IPS-NIHi7 (cell line): ENCODE results near the gene GLS.
A peak's percentile ranks its signal among the peaks of the same experiment; 100 is the strongest.

Source experiments
- DNase-seq: peaks from one replicate; pipeline ENCODE4 v3.0.0; 2012; ENCODE audit warnings: mixed read lengths; ENCODE audit errors: extremely low spot score

The GLS gene

DNA sequence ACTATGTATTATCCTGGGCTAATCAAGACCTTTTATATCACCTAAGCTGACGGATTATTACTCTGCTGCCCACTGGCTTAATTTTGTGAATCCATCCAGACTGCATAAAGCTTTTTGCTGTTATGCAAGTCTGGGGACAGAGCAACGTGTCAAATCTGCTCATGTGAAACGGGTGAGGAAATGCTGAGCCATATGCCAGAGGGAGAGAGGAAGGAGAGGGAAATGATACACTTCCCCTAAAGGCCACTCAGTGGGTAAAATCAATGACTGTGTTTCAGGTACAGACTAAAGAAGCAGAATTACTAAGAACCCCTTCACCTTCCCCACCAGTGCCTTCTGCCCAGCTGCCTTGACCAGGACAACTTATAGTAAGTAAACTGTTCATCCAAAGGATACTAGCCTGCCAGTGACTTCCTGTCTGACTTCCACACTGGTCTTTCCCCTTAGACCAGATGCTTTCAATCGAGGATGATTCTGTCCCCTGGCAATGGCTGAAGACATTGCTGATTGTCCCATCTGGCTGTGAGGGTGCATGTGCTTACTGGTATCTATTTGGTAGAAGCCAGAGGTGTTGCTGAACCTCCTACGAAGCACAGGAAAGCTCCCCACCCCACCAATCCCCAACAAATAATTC lies 90.4 kb downstream of the GLS start:
- DNase-seq = no peak

DNA sequence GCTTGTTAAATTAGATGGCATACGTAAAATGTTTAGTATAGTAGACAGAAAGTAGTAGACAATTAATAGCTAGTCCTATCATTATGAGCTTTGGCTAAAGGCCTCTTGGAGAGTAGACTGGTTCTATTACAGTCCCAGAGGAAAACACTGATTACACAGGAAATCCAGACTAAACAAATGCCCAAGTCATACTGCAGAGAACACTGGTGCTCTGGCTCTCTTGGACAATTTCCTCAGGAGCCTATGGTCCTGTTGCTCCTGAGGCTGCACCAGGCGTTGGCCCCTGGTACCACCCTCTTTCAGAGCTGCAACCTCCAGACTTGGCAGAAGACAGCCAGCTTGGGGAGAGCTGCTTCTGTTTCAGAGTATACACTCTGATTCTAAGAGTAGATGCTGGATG lies 91.6 kb downstream of the GLS start:
- DNase-seq = no peak

DNA sequence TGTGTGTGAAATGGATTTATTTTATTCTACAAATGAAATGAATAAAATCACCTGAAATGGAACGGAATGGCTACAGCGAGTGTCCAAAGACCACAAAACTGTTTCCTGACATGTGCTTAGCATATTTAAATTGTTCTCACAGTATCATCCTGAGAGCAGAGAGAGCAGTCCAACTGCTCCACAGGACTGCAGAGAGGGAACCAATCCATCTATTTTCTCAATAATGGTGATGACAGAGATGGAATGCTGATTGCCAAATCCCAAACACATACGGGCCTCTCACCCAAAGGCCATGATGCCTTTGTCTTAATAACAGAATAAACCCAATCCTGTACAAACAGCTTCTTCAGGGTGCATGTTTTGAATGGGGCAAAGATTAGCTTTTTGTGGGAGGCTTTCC lies 92.2 kb downstream of the GLS start:
- no peak for DNase-seq

DNA sequence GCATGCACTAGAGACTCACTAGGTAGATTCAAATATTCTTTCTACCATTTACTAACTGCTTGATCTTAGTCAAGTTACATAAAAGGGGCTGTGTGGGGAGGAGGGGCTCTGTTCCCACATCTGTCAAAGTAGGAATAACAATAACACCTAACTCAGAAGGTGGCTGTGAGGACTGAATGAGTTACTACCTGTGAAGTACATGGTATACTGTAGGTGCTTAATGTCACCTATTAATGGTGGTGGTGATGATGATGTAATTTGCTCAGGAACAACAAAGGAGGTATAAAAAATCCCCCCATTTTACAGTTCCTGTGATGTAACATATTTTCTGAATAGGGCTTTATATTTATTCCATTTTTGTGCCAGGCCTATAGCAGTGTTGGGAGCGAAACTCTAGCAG lies 92.6 kb downstream of the GLS start:
- DNase-seq = no peak

DNA sequence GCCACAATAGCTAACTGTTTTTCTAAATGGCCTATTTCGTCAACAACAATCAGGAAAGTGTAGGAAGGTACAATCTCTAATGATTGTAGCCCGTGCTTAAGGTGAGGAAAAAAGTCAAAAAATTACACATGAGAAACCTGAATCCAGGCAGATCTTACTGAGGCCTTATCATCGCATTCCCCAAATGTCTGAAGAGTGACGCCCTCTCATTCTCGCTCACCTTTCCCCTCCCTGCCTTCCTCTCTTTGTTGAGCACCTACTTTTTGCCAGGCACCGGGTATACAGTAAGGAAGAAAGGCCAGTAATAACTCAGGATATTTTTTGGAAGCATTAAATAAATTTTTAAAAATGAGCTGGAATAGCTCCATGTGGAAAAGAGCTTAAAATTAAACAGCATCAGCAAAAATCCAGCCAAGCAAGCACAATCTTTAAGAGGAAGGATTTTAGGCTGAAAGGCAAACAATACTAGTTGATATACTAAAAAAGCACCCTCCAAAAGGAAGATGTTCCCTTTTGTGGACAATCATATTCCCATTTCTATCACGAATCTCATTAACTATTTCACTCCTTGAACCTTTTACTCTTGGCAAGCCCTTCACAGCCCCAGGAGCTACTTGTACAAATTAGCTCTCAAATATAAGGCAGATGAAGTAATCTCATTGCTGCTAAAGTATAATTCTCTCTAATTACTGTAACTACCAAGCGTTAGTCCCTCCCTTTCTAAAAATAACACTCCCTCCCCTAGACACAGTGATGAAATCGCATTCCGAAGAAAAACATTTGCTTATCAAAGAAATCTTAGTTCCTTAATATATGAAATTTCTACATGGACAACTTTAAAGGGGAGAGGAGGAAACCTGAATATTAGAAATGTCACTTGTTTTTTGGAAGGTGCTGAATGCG lies 93.4 kb downstream of the GLS start:
- DNase-seq = no peak

DNA sequence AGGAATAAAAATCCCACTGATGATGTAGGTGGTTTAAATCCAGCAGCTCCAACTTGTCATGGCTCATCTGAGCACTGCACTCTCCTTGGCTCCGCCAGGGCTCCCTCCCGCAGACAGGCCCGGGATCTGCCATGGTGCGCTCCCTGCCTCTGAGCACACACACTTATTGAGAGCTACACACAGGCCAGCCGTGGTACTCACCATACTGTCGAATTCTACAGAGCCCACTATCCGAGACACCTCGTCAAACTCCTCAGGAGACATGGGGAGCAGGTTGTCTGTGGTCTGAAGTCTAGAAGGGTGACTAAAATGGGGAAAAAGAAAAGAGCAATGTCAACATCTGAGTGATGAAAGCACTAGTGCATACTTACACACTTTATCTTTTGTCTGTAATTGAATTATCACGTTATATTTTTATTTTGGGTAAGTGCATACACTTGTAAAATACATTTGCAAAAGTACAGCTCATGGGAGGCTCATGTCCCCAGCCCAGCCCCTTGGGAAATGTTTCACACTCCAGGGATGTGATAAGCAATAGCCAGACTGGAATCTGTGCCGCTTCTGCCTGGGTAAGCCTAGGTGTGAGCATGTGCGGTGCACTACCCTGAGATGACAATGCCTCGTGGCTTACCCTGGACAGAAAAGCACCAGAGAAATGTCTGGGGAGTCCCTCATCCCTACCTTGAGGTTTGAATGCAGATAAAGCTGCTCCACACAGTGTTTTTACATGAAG lies 94.2 kb downstream of the GLS start:
- DNase-seq = no peak

DNA sequence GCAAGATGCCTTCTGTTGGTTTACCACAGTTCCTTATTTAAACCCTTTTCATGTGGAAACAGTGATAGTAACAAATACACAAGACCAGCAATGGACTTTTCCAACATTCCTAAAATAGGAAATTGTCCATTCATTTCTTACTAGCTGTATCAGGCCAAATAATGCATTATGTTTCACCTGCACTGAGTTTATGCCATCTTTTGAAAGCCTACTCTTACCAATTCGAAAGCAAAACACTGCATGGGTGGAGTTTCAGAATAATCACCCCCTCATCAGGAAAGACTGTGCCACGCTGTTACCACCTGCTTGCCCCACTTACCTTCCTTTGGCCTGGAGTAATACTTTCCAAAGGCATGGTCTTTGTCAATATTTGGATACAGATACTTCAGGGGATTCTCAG lies 95.9 kb downstream of the GLS start:
- no peak for DNase-seq

DNA sequence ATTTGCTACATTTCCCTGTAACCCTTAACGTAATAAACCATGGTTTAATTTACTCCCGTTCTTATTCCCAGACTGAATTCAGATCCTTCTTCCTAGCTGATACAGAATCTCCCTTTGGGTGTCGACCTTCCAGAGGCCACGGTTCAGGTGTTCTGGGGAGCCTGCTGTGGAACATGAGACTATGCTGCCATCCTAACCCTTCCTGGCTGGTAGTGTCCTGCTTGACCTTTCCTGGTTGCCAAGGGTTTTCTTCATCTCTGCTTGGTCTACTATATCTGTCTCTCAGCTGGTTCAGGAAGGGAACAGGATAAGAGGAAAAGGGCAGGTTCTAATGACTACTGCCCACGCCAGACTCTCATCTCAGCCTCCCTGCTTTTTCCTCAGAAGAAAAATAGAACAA lies 96.9 kb downstream of the GLS start:
- no peak for DNase-seq

GRCh38 chr2:190978389-190979053 lies 97.9 kb downstream of the GLS start:
- no peak for DNase-seq

DNA sequence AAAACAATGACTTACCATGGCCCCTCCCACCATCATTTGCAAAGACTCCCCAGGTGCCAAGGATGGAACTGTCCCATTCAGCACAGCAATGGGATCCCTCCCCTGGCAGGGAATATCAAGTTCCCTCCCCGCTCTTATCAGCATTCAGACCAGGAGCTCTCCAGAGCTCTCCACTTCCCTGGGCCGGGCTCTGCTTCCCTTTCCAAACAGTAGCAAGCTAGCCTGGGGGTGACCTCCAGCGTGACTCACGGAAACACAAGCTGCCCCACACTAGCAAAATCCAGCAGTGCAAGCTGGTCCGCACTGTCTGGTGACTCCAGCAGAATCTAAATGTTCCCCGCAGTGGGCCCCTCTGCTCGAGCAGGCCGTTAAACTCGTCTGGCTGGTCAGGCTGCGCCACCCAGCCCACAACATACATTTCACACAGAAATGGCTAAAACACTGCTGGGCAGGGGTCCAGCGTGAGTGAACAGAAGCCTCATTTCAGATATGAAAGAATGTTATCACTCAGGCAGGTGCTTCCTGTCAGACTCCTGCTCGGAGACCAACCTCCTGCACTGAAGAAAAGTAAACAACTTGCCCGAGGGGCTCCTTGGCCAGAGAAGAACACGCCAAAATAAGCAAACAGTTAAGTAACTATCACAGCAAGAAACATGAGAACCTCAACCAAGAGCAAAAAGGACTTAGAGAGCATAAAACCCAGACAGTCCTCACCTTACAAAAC lies 99.4 kb downstream of the GLS start:
- DNase-seq = peak; percentile 29

DNA sequence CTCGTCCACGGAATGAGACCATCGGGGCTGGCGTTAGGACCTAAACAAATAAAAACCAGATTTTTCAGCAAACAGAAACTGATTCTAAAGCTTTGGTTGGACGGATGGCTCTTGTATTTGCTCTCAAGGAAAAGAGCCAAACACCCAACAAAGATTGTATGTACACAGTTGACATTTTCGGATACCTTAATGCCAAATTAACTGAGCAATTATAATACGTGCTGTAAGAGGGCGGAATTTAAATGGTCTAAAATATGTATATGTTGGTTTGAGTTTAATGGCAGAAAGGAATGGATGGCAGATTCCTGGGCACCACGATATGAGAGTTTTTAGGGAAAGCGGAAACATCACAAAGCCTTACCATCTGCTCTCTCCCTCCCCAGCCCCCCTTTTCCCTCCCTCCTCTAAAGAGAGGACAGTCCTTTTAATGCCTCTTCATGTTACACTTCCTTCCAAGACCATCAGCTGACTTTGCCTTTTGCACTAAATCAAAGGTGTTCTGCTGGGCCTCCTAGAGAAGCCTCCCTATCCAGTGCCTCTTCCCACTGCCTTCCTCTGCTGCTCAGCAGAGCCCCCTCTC lies 100.1 kb downstream of the GLS start:
- no peak for DNase-seq

DNA sequence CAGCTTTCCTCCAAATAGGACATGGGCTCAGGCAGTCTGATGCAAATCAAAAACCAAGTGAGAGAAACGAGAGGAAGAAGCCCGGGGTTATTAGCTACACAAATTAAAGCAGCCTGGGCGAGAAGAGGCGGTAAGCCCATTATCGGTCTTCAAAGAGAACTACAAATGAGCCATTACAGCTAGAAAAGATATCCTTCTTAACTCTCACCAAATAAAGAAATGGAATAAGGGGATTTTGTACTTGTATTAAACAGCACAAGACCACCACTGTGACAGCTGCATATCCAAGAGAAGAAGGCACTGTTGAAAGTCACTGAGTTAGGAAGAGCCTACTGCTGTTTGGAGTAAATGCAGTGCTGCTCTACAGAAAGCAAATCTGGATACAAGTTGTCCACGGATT lies 100.7 kb downstream of the GLS start:
- no peak for DNase-seq

DNA sequence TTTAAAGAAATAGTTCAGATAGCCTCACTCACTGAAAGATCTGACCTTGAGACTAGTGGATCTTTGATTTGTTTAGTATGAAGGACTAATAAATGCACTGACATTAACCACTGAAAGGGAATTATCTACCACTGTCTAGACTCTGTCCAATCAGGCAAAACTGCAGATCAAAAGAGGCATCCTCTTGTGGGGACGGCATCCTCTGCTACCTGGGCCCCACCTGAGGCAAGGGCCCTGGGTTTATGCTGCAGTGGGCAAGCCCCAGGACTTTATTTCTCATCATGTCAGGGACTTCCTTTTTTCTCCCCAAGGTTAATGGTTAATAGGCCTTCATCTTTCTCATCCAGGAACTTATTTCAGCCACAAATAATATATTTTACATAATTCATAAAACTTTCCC lies 101.1 kb downstream of the GLS start:
- no peak for DNase-seq

DNA sequence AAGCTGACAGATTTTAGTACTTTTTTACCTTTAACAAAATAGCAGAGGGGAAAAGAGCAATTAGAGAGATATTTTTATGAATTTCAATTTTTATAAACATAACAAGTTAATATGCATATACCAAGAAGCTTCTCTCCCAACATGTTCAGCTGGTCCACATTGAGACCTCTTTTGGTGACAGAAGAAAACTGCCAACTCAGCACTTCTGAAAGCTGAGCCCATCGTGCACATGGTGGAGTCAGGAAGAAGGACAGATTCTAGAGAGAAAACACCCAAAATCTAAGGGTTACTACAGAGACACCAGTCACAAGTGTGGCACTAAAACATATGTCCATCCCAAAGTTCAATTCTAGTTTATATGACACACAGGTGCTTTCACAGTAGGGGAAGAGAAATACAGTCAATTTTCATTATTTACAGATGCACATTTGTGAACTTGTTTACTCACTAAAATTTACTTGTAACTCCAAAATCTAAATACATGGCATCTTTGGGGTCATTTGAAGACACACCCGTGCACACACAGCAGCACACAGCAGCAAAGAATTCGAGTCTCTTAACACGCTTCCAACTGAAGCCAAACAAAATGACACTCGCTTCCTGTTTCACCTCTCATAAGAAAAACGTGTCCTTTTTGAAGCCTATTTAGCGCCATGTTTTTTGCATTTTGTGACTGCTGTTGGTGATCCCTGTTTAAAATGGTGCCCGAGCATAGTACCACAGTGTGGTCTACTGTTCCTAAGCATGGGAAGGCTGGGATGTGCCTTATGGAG lies 101.8 kb downstream of the GLS start:
- no peak for DNase-seq

- DNase-seq = no peak
Measured at GRCh38 chr2:190984595-190984994, 104.0 kb downstream of the GLS start.

- no peak for DNase-seq
Measured at GRCh38 chr2:190986221-190986953, 105.8 kb downstream of the GLS start.

DNA sequence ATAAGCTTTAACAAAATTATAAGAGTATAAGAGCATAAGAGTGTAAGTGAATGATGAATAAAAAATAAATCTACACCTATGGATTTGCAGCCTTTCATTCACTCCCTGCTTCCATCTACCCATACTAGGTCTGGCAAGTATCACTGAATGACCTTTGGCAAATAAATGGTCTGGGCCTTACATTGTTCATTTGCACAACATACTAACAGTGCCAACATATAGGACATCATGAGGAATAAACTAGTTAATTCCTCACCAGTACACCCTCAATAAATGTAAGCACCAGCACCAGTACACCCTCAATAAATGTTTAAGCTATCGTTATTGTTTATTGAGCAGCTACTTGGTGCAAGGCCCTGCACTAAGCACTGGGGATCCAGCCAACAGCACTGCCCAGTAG lies 106.5 kb downstream of the GLS start:
- DNase-seq = no peak

DNA sequence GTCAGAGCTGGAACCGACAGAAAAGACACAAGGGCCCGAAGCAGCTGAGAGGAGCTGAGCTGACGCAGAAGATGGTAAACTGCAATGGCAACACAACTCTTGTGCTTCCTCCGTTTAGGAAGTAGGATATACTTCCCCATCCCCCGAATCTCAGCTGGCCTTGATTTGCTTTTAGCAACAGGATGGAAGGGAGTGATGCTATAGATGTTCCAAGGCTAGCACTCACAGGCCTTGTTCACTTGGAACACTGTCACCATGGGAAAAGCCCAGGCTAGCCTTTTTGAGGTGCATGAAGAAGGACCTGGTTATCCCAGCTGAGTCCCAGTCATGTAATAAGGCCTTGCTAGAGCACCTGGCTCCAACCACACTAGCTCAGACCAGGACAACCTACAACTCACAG lies 107.3 kb downstream of the GLS start:
- DNase-seq = no peak

DNA sequence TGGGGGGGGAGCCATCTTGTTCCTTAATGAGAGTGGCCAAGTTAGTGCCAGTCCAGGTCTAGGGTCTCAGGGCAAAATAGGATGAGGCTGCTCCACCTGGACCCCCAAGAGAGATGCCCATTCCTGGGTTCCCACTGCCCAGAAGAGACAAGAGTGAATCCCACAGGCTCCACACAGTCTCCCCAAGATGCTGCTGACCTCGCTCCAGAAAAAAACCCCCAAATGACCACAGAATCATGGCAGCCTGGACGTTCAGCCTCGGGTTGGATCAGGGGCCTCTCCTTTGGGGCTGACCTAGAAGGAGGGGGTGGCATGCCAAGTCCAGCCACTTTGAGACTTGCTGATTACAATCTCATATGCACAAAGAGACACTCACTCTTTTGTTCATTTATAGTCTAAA lies 108.3 kb downstream of the GLS start:
- no peak for DNase-seq

- DNase-seq = no peak
Measured at GRCh38 chr2:190990132-190990531, 109.5 kb downstream of the GLS start.
